ENCODE measurements around the gene AP1G1. TPM values are rescaled to one million over a fixed set of nuclear protein-coding genes. Genes with fewer than 3 reads are reported as not detected.

The AP1G1 gene
- total RNA-seq, 4 donors from 2014 or later = 104 to 270 (median 121) TPM

- no peak for DNase-seq
- TF ChIP-seq POLR2AphosphoS5 (IDR thresholded peaks at IDR 0.05) = no peak
- TF ChIP-seq, protein P1, sequence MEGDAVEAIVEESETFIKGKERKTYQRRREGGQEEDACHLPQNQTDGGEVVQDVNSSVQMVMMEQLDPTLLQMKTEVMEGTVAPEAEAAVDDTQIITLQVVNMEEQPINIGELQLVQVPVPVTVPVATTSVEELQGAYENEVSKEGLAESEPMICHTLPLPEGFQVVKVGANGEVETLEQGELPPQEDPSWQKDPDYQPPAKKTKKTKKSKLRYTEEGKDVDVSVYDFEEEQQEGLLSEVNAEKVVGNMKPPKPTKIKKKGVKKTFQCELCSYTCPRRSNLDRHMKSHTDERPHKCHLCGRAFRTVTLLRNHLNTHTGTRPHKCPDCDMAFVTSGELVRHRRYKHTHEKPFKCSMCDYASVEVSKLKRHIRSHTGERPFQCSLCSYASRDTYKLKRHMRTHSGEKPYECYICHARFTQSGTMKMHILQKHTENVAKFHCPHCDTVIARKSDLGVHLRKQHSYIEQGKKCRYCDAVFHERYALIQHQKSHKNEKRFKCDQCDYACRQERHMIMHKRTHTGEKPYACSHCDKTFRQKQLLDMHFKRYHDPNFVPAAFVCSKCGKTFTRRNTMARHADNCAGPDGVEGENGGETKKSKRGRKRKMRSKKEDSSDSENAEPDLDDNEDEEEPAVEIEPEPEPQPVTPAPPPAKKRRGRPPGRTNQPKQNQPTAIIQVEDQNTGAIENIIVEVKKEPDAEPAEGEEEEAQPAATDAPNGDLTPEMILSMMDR (IDR thresholded peaks at IDR 0.05) = no peak
- no peak for TF ChIP-seq POLR2A (IDR thresholded peaks at IDR 0.05)
- TF ChIP-seq EP300 (IDR thresholded peaks at IDR 0.05; ENCODE audit: low read depth) = no peak
- H3K27ac ChIP-seq = no peak overlapping the region
- no peak overlapping the region for H3K4me3 ChIP-seq
- no peaks in the 10 kb centered on the region for H3K9me3 ChIP-seq
- 95% methylated on average over 2 of the region's 2 CpGs; no CpG with 5 or more reads in 1 of the 2 donors for WGBS, 2 donors (ENCODE audit: low coverage in 1 of 2)
- intact Hi-C loops (cut with DNase I; ENCODE audit: low total_unique reads) (no loop called here), in situ Hi-C loops (cut with MboI; ENCODE audit: low pct_ligation_motif_present in 1 of 4, low pct_unique_long_range_greater_than_20kb in 1 of 4, low sequenced_read_pairs in 3 of 4) (no loop called here)
- peaks cover 0 to 54% (median 22%) of the 10 kb centered on the region in 4 donors for H3K36me3 ChIP-seq
- no peaks in the 10 kb centered on the region for H3K27me3 ChIP-seq
- H3K4me1 ChIP-seq = peaks cover 0 to 4% (median 0%) of the 10 kb centered on the region in 4 donors
These were observed 46.4 kb downstream of the AP1G1 start for GRCh38 chr16:71762186-71762585.

- DNase-seq = no peak
- Histone ChIP-seq H3K4me1 (no peaks in the 10 kb centered on the region), H3K9me3 (no peaks in the 10 kb centered on the region), H3K27ac (no peak overlapping the region), H3K4me3 (no peak overlapping the region), H3K36me3 (peaks cover 0 to 56% (median 26%) of the 10 kb centered on the region in 4 donors), H3K27me3 (no peaks in the 10 kb centered on the region)
- 92 to 97% methylated on average over 2 of the region's 2 CpGs for WGBS, 2 donors (ENCODE audit: low coverage in 1 of 2)
- in situ Hi-C loops (cut with MboI; ENCODE audit: low pct_ligation_motif_present in 1 of 4, low pct_unique_long_range_greater_than_20kb in 1 of 4, low sequenced_read_pairs in 3 of 4) = no loop called here
- intact Hi-C loops (cut with DNase I; ENCODE audit: low total_unique reads) = no loop called here
- TF ChIP-seq POLR2A (IDR thresholded peaks at IDR 0.05) = no peak
- TF ChIP-seq POLR2AphosphoS5 (IDR thresholded peaks at IDR 0.05) = no peak
- TF ChIP-seq, protein P1 (IDR thresholded peaks at IDR 0.05) = no peak
- TF ChIP-seq EP300 (IDR thresholded peaks at IDR 0.05; ENCODE audit: low read depth) = no peak
These were observed 47.5 kb downstream of the AP1G1 start for GRCh38 chr16:71761097-71761496.

- H3K9me3 ChIP-seq = no peaks in the 10 kb centered on the region
- intact Hi-C loops (cut with DNase I; ENCODE audit: low total_unique reads) = no loop called here
- no peaks in the 10 kb centered on the region for H3K4me1 ChIP-seq
- in situ Hi-C loops (cut with MboI; ENCODE audit: low pct_ligation_motif_present in 1 of 4, low pct_unique_long_range_greater_than_20kb in 1 of 4, low sequenced_read_pairs in 3 of 4) = no loop called here
- H3K36me3 ChIP-seq = peaks cover 0 to 74% (median 33%) of the 10 kb centered on the region in 4 donors
- H3K27ac ChIP-seq = no peak overlapping the region
- no peak overlapping the region for H3K4me3 ChIP-seq
- DNase-seq = no peak
- no peaks in the 10 kb centered on the region for H3K27me3 ChIP-seq
- 66 to 83% methylated on average over 4 to 5 of the region's 5 CpGs for WGBS, 2 donors (ENCODE audit: low coverage in 1 of 2)
- TF ChIP-seq POLR2A (IDR thresholded peaks at IDR 0.05) (no peak), EP300 (IDR thresholded peaks at IDR 0.05; ENCODE audit: low read depth) (no peak), POLR2AphosphoS5 (IDR thresholded peaks at IDR 0.05) (no peak)
- TF ChIP-seq, protein P1 (IDR thresholded peaks at IDR 0.05) = no peak
These were observed 50.3 kb downstream of the AP1G1 start for GRCh38 chr16:71758293-71758760.

GRCh38 chr16:71754652-71755051 is 54.0 kb downstream of the AP1G1 start:
- DNase-seq = no peak
- intact Hi-C loops (cut with DNase I; ENCODE audit: low total_unique reads) = no loop called here
- WGBS, 2 donors (ENCODE audit: low coverage in 1 of 2) = 61 to 69% methylated on average over 2 of the region's 2 CpGs
- Histone ChIP-seq H3K4me1 (no peaks in the 10 kb centered on the region), H3K27me3 (no peaks in the 10 kb centered on the region), H3K4me3 (no peak overlapping the region), H3K27ac (no peak overlapping the region), H3K9me3 (no peaks in the 10 kb centered on the region), H3K36me3 (peaks cover 0 to 77% (median 37%) of the 10 kb centered on the region in 4 donors)
- TF ChIP-seq POLR2AphosphoS5 (IDR thresholded peaks at IDR 0.05) (no peak), POLR2A (IDR thresholded peaks at IDR 0.05) (no peak), EP300 (IDR thresholded peaks at IDR 0.05; ENCODE audit: low read depth) (no peak)
- TF ChIP-seq, protein P1 (IDR thresholded peaks at IDR 0.05) = no peak
- in situ Hi-C loops (cut with MboI; ENCODE audit: low pct_ligation_motif_present in 1 of 4, low pct_unique_long_range_greater_than_20kb in 1 of 4, low sequenced_read_pairs in 3 of 4) = no loop called here
